ENCODE results near the gene ERP44. TPM values are rescaled to one million over a fixed set of nuclear protein-coding genes. Genes with fewer than 3 reads are reported as not detected.

Gene ERP44
- 20.6 and 25.0 TPM in 2 replicates for total RNA-seq

DNA sequence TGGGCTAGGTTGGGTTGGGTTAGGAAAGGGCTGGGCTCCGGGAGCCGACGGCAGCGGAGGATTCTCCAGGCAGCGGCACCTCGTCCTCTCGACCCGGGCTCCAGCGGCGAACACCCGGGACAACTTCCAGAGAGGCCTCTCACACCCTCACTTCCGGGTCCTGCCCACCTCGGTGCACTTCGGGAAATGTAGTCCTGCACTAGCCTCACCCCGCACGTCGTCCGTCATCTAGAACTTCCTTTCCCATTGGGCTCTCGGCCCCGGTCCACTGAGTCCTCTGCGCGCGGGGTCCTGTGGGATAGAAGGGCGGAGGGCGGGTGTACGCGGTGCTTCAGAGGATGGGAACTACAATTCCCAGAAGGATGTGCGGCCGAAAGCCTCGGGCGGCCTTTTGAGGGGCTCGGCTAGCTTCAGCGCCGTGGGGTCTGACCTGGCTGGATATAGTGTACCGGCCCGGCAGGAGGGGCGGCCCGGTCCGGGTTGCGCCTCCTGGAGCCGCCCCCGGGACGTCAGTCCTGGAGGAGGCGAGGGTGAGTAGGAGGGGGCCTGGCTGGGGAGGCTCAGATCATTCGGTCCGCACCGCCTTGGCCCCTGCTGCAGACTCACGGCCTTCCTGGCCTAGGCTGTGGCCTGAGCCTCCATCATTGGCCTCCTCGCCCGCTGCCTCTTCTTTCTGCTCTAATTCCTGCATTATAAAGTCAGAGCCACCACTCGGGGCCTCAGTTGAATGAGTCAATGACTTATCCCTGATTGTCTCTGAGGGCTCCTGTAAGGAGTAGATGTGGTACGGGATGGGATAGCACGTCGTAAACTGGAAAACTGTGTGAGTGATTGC is at the start of gene ERP44, which contains the start of gene INVS:
TSS of gene ERP44 (minus strand) at position 114 of the 835 bp plus-strand sequence. CDS start 160 bp downstream, outside the sequence.
TSS of gene INVS (plus strand) at position 357 of the 835 bp plus-strand sequence. CDS start 5,279 bp downstream, outside the sequence.

Small RNA genes lying within 50 kb of the gene (small RNA-seq; reads per million reads assigned to genes)
- gene RN7SL75P = not detected

Other genes starting within 250 kb of the ERP44 start
- 33.1 and 37.4 TPM in 2 replicates for gene STX17, start 192.3 kb downstream of the ERP44 start, total RNA-seq
- gene INVS, start 243 bp upstream of the ERP44 start, total RNA-seq = 30.8 and 34.3 TPM in 2 replicates

All from articular chondrocyte of knee joint (primary cell).